Neural progenitor cell (in vitro differentiated cells): ENCODE data around the gene SND1. TPM values are rescaled to one million over a fixed set of nuclear protein-coding genes. Genes with fewer than 3 reads are reported as not detected.

Experiments used
- DNase-seq: peaks from one replicate; pipeline ENCODE4 v3.0.0-alpha.2; 2016; ENCODE audit warnings: low spot score
- H2AFZ ChIP-seq: fragments of 200-600 bp; sonication (generic); replicated peaks from 2 replicates; pipeline ENCODE4 v1.6.1; 2016; ENCODE audit warnings: antibody characterized with exemption
- H3F3A ChIP-seq: fragments of 200-600 bp; sonication (generic); 2 replicates; pipeline ENCODE4 v1.6.1; 2016; ENCODE audit warnings: antibody characterized with exemption, low read depth
- H3K27ac ChIP-seq: fragments of 200-600 bp; sonication (generic); 2 replicates; pipeline ENCODE4 v1.5.1; 2016; ENCODE audit warnings: mild to moderate bottlenecking
- H3K27me3 ChIP-seq: fragments of 200-600 bp; sonication (generic); 2 replicates; pipeline ENCODE4 v1.6.1; 2016; ENCODE audit warnings: mild to moderate bottlenecking, moderate library complexity
- H3K36me3 ChIP-seq: fragments of 200-600 bp; sonication (generic); 2 replicates; pipeline ENCODE4 v1.5.1; 2016
- H3K4me1 ChIP-seq: fragments of 200-600 bp; sonication (generic); 2 replicates; pipeline ENCODE4 v1.6.1; 2016; ENCODE audit warnings: mixed run types
- H3K4me2 ChIP-seq: fragments of 200-600 bp; sonication (generic); 2 replicates; pipeline ENCODE4 v1.6.1; 2016
- H3K4me3 ChIP-seq: fragments of 200-600 bp; sonication (generic); 2 replicates; pipeline ENCODE4 v1.5.1; 2016
- H3K79me2 ChIP-seq: fragments of 200-600 bp; sonication (generic); 2 replicates; pipeline ENCODE4 v1.6.1; 2016; ENCODE audit warnings: low read depth
- H3K9ac ChIP-seq: fragments of 200-600 bp; sonication (generic); 2 replicates; pipeline ENCODE4 v1.6.1; 2016
- H3K9me3 ChIP-seq: fragments of 200-600 bp; sonication (generic); 2 replicates; pipeline ENCODE4 v1.5.1; 2016; ENCODE audit warnings: low read depth
- H4K20me1 ChIP-seq: fragments of 200-600 bp; sonication (generic); 2 replicates; pipeline ENCODE4 v1.6.1; 2016; ENCODE audit warnings: low read depth
- H3K27ac Mint-ChIP-seq: 3 replicates; pipeline ENCODE4 v1.8.0; 2021; ENCODE audit warnings: mixed read lengths
- H3K27me3 Mint-ChIP-seq: 2 replicates; pipeline ENCODE4 v1.8.0; 2022; ENCODE audit warnings: low read depth, mild to moderate bottlenecking, inconsistent platforms, moderate library complexity, mixed read lengths; ENCODE audit not compliant: insufficient read depth
- H3K36me3 Mint-ChIP-seq: 3 replicates; pipeline ENCODE4 v1.8.0; 2021; ENCODE audit warnings: mixed read lengths
- H3K4me1 Mint-ChIP-seq: 3 replicates; pipeline ENCODE4 v1.8.0; 2021; ENCODE audit warnings: mixed read lengths
- H3K4me3 Mint-ChIP-seq: 3 replicates; pipeline ENCODE4 v1.8.0; 2021; ENCODE audit warnings: mild to moderate bottlenecking, moderate library complexity, mixed read lengths
- H3K9me3 Mint-ChIP-seq: 3 replicates; pipeline ENCODE4 v1.8.0; 2020; ENCODE audit warnings: mixed read lengths
- EZH2 ChIP-seq: fragments of 200-600 bp; sonication (generic); IDR thresholded peaks from 2 replicates; pipeline ENCODE4 v1.6.1; 2017; ENCODE audit warnings: antibody characterized with exemption, mild to moderate bottlenecking, moderate library complexity
- EZH2phosphoT487 ChIP-seq: fragments of 200-600 bp; sonication (generic); IDR thresholded peaks from 2 replicates; pipeline ENCODE4 v1.6.1; 2017; ENCODE audit warnings: antibody characterized with exemption
- total RNA-seq: library from RNA; depleted of rRNA; stranded (reverse); fragments of >200 nt; gene quantifications from 2 replicates; pipeline ENCODE4 v1.2.3, GENCODE V29; 2015; ENCODE audit warnings: low replicate concordance
- TF ChIP-seq, protein P1 (sequence below): fragments of 200-600 bp; sonication (generic); IDR thresholded peaks from 2 replicates; pipeline ENCODE4 v1.5.1; 2017; ENCODE audit warnings: antibody characterized with exemption, mild to moderate bottlenecking

Gene SND1
- total RNA-seq, 1 donor from 2014 or later: 154 TPM

DNA sequence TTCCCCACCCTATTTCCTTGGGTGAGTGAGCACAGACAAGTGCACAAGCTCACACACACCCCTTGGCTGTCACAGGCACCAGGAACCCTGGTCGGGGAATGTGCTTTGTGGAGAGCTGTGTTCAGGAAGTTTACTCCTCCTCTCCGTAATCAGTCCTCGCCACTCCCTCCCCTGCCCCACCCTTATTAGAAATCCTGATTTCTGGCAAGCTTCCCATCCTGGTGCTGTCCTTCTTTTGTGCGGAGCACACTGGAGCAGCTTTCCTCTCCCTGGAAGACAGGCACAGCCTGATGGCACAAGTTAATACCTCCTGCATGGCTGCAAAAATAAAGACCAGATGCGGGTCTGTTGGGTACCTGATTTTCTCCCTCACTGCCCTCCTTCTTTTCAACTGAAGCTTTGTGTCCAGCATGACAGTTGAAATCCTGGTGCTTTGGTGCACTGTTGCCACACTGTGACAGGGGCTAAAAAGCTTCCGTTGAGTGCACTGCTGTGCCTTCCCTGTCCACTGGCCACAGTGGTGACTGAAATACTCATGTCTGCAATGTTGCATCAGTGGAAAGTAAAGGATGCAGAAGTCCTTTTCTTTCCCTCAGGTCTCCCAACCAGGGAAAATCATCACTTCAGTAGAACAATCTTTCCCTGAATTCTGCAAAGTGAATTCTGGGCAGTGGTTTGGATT lies 324.2 kb downstream of the SND1 start:
- peaks cover 14% of the 10 kb centered on the region for H3K27me3 Mint-ChIP-seq
- peak overlapping the region; percentile 59 for H3K4me3 Mint-ChIP-seq
- H3K36me3 Mint-ChIP-seq: peaks cover 17% of the 10 kb centered on the region
- TF ChIP-seq EZH2 (no peak), EZH2phosphoT487 (no peak)
- TF ChIP-seq, protein P1, sequence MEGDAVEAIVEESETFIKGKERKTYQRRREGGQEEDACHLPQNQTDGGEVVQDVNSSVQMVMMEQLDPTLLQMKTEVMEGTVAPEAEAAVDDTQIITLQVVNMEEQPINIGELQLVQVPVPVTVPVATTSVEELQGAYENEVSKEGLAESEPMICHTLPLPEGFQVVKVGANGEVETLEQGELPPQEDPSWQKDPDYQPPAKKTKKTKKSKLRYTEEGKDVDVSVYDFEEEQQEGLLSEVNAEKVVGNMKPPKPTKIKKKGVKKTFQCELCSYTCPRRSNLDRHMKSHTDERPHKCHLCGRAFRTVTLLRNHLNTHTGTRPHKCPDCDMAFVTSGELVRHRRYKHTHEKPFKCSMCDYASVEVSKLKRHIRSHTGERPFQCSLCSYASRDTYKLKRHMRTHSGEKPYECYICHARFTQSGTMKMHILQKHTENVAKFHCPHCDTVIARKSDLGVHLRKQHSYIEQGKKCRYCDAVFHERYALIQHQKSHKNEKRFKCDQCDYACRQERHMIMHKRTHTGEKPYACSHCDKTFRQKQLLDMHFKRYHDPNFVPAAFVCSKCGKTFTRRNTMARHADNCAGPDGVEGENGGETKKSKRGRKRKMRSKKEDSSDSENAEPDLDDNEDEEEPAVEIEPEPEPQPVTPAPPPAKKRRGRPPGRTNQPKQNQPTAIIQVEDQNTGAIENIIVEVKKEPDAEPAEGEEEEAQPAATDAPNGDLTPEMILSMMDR: no peak
- no peaks in the 10 kb centered on the region for H3K27me3 ChIP-seq
- peaks cover 33% of the 10 kb centered on the region for H3F3A ChIP-seq
- no peak overlapping the region for H2AFZ ChIP-seq
- peak overlapping the region; percentile 97 for H3K27ac Mint-ChIP-seq
- no peak overlapping the region for H3K9ac ChIP-seq
- peak overlapping the region; percentile 68 for H3K4me2 ChIP-seq
- H3K4me3 ChIP-seq: peak overlapping the region; percentile 18
- no peaks in the 10 kb centered on the region for H3K36me3 ChIP-seq
- H3K27ac ChIP-seq: peak overlapping the region; percentile 92
- H3K9me3 ChIP-seq: no peaks in the 10 kb centered on the region
- H4K20me1 ChIP-seq: no peaks in the 10 kb centered on the region
- peaks cover 50% of the 10 kb centered on the region for H3K4me1 Mint-ChIP-seq
- H3K9me3 Mint-ChIP-seq: peaks cover 16% of the 10 kb centered on the region
- H3K79me2 ChIP-seq: no peaks in the 10 kb centered on the region
- DNase-seq: peak; percentile 77
- H3K4me1 ChIP-seq: peaks cover 50% of the 10 kb centered on the region

DNA sequence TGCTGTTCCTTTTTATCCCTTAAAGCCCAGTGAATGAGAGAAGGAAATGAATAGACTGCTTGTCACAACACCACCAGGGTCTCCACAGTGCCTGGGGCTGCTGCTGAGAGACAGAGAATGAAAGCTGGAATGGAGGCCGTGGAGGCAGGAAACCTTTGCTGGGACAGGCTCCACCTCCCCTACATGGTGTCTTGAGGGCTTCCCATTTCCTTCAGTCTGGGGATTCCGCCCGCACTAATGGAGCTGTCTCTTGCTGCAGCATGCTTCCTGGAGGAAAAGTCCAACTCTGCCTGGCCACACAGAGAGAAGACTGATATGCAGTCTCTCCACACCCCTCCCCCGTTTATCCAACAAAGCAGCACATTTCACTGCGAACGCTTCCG lies 324.7 kb downstream of the SND1 start:
- Mint-ChIP-seq H3K9me3 (peaks cover 16% of the 10 kb centered on the region), H3K4me3 (peak overlapping the region; percentile 59), H3K4me1 (peaks cover 50% of the 10 kb centered on the region), H3K36me3 (peaks cover 17% of the 10 kb centered on the region), H3K27ac (peak overlapping the region; percentile 97), H3K27me3 (peaks cover 14% of the 10 kb centered on the region)
- Histone ChIP-seq H3K4me3 (peak overlapping the region; percentile 18), H4K20me1 (no peaks in the 10 kb centered on the region), H3K4me1 (peaks cover 54% of the 10 kb centered on the region), H3K9me3 (no peaks in the 10 kb centered on the region), H3K36me3 (no peaks in the 10 kb centered on the region), H2AFZ (no peak overlapping the region), H3F3A (peaks cover 33% of the 10 kb centered on the region), H3K79me2 (no peaks in the 10 kb centered on the region), H3K4me2 (peak overlapping the region; percentile 68), H3K27me3 (no peaks in the 10 kb centered on the region), H3K27ac (peak overlapping the region; percentile 92), H3K9ac (no peak overlapping the region)
- TF ChIP-seq EZH2: no peak
- TF ChIP-seq EZH2phosphoT487: no peak
- DNase-seq: peak; percentile 63

DNA sequence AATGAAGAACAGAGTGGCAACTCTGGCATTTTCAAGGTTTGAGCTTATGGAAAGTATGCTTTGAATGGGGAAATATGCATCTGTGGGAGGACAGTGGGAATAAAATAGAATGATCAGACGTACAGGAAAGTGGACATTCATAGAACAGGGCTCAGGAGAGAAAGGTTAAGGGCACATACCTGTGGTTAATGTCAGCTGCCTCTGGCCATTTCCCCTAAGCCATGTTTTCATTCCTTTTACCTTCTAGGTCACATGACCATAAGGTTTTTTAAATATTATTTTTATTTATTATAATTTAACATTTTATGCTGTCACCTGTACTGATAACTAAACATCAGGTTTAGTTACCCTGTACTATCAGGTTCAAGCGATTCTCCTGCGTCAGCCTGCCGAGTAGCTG lies 326.4 kb downstream of the SND1 start:
- Histone ChIP-seq H4K20me1 (no peaks in the 10 kb centered on the region), H3K4me1 (peaks cover 67% of the 10 kb centered on the region), H3K9ac (no peak overlapping the region), H3K9me3 (no peaks in the 10 kb centered on the region), H3K4me3 (no peak overlapping the region), H3K27ac (no peak overlapping the region), H3F3A (peaks cover 33% of the 10 kb centered on the region), H3K79me2 (no peaks in the 10 kb centered on the region), H2AFZ (no peak overlapping the region), H3K36me3 (no peaks in the 10 kb centered on the region), H3K27me3 (no peaks in the 10 kb centered on the region), H3K4me2 (no peak overlapping the region)
- DNase-seq: no peak
- peaks cover 17% of the 10 kb centered on the region for H3K36me3 Mint-ChIP-seq
- H3K4me3 Mint-ChIP-seq: no peak overlapping the region
- H3K27me3 Mint-ChIP-seq: peaks cover 14% of the 10 kb centered on the region
- H3K4me1 Mint-ChIP-seq: peaks cover 49% of the 10 kb centered on the region
- TF ChIP-seq, protein P1: no peak
- TF ChIP-seq EZH2phosphoT487 (no peak), EZH2 (no peak)
- H3K9me3 Mint-ChIP-seq: peaks cover 16% of the 10 kb centered on the region
- H3K27ac Mint-ChIP-seq: no peak overlapping the region

DNA sequence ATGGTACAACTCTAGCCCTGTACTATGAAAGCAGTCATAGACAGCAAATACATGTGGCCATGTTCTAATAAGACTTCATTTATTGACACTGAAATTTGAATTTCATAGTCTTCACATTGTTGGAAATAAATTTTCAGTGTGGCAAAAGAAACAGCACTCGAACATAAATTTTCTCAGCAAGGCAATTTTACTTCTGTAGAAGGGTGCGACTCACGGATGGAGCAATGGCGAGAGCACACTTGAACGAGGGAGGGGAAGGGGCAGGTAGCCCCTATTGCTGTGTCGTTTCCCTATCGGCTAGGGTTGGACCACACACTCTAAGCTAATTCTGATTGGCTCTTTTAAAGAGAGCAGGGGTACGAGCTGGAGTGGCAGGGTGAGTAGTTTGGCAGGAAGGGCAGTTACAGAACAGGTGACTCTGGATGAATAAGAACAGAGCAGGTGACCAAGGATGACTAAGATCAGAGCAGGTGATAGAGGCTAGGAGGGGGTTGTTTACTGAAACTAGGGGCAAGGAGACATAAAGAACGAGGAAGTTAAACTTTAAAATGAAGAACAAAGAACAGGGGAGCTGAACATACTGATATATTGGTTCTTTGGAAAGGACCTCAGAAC lies 327.2 kb downstream of the SND1 start:
- Mint-ChIP-seq H3K4me3 (peak overlapping the region; percentile 24), H3K27ac (peak overlapping the region; percentile 24), H3K9me3 (peaks cover 16% of the 10 kb centered on the region), H3K27me3 (peaks cover 14% of the 10 kb centered on the region), H3K4me1 (peaks cover 41% of the 10 kb centered on the region), H3K36me3 (peaks cover 17% of the 10 kb centered on the region)
- Histone ChIP-seq H3K27me3 (no peaks in the 10 kb centered on the region), H4K20me1 (no peaks in the 10 kb centered on the region), H3K36me3 (no peaks in the 10 kb centered on the region), H3K4me1 (peaks cover 59% of the 10 kb centered on the region), H3K4me3 (no peak overlapping the region), H3K4me2 (no peak overlapping the region), H3K79me2 (no peaks in the 10 kb centered on the region), H3K9ac (no peak overlapping the region), H3K9me3 (no peaks in the 10 kb centered on the region), H2AFZ (no peak overlapping the region), H3K27ac (no peak overlapping the region), H3F3A (peaks cover 33% of the 10 kb centered on the region)
- TF ChIP-seq, protein P1: no peak
- TF ChIP-seq EZH2phosphoT487: no peak
- TF ChIP-seq EZH2: no peak
- DNase-seq: no peak
